ENCODE results near the gene CHPT1.

The CHPT1 gene

GRCh38 chr12:101777485-101777884 lies 80.0 kb downstream of the CHPT1 start:
- no peak overlapping the region for H3K4me3 ChIP-seq (ENCODE audit: control insufficient read depth, low read depth, low read length)
- no peak for TF ChIP-seq CTCF (conservative IDR thresholded peaks at IDR 0.05; ENCODE audit: control insufficient read depth, insufficient read depth, low read depth, low read length)
- DNase-seq (ENCODE audit: low read depth) = no peak

GRCh38 chr12:101777978-101778377 lies 80.5 kb downstream of the CHPT1 start:
- TF ChIP-seq CTCF (conservative IDR thresholded peaks at IDR 0.05; ENCODE audit: control insufficient read depth, insufficient read depth, low read depth, low read length) = no peak
- no peak overlapping the region for H3K4me3 ChIP-seq (ENCODE audit: control insufficient read depth, low read depth, low read length)
- no peak for DNase-seq (ENCODE audit: low read depth)
